Stimulated activated CD8-positive, alpha-beta memory T cell treated with anti-CD3 and anti-CD28 coated beads, Interleukin-7, amount 100 ng/mL, for 4 hours (primary cell): Measurements from ENCODE around the gene SGSM1.

Experiments used
- DNase-seq, 2 donors: peaks; one replicate each; pipeline ENCODE4 v3.0.0-alpha.2; 2020; ENCODE audit warnings: low read depth in 2 of 2

Gene SGSM1

GRCh38 chr22:24806663-24807001 is 621 bp downstream of the SGSM1 start:
- no peak for DNase-seq

- no peak for DNase-seq
Measured at GRCh38 chr22:24807284-24807950, 1.4 kb downstream of the SGSM1 start.

GRCh38 chr22:24809331-24809730 is 3.3 kb downstream of the SGSM1 start:
- DNase-seq: no peak

- DNase-seq: no peak
Measured at GRCh38 chr22:24810043-24810749, 4.2 kb downstream of the SGSM1 start.

- no peak for DNase-seq
Measured at GRCh38 chr22:24812950-24813775, 7.2 kb downstream of the SGSM1 start.

GRCh38 chr22:24813861-24814770 is 8.1 kb downstream of the SGSM1 start:
- DNase-seq: no peak

- no peak for DNase-seq
Measured at GRCh38 chr22:24816806-24817205, 10.8 kb downstream of the SGSM1 start.

GRCh38 chr22:24819487-24819886 is 13.5 kb downstream of the SGSM1 start:
- no peak for DNase-seq

- no peak for DNase-seq
Measured at GRCh38 chr22:24819911-24820461, 14.0 kb downstream of the SGSM1 start.

GRCh38 chr22:24822471-24822870 is 16.5 kb downstream of the SGSM1 start:
- DNase-seq: no peak

GRCh38 chr22:24823787-24824186 is 17.8 kb downstream of the SGSM1 start:
- DNase-seq: no peak

GRCh38 chr22:24824250-24824649 is 18.2 kb downstream of the SGSM1 start:
- DNase-seq: no peak

- DNase-seq: no peak
Measured at GRCh38 chr22:24824915-24825314, 18.9 kb downstream of the SGSM1 start.

GRCh38 chr22:24826710-24827285 is 20.8 kb downstream of the SGSM1 start:
- no peak for DNase-seq

- no peak for DNase-seq
Measured at GRCh38 chr22:24827296-24827695, 21.3 kb downstream of the SGSM1 start.

GRCh38 chr22:24830205-24830979 is 24.4 kb downstream of the SGSM1 start:
- no peak for DNase-seq

GRCh38 chr22:24831687-24832086 is 25.7 kb downstream of the SGSM1 start:
- DNase-seq: no peak

GRCh38 chr22:24833881-24834495 is 28.0 kb downstream of the SGSM1 start:
- no peak for DNase-seq

- DNase-seq: no peak
Measured at GRCh38 chr22:24834845-24835570, 29.0 kb downstream of the SGSM1 start.
